K562 (cell line): ENCODE data around the gene RFPL2. TPM values are rescaled to one million over a fixed set of nuclear protein-coding genes. Genes with fewer than 3 reads are reported as not detected.
"Not testable (repeated sequence)": the region's sequence is repeated elsewhere in the genome, so short reads cannot be mapped to it uniquely, and the experiment has no call there.

Source experiments
- ATAC-seq: fragments of 200-7000 bp; cut with Tn5 transposase; 3 replicates; pipeline ENCODE4 v1.9.1; 2020; ENCODE audit warnings: moderate library complexity
- BruUV-seq: library from RNA; stranded (reverse); fragments of 400-500 nt; replicated peaks from 2 replicates; lab custom pipeline; 2021; lab: Mats Ljungman, UMichigan
- CTCF ChIA-PET: fragments of 300-600 bp; formaldehyde crosslinking; extraction: SDS; loops from one replicate; lab custom pipeline; 2021; ENCODE audit warnings: low intra/inter-chr PET ratio; lab: Yijun Ruan, JAX
- POLR2A ChIA-PET: fragments of 300-600, 350-650 bp; sonication (Branson Sonifier 250); formaldehyde crosslinking; extraction: SDS; loops from one replicate; lab custom pipeline; 2021; ENCODE audit warnings: antibody characterized with exemption, inconsistent platforms; lab: Yijun Ruan, JAX
- DNase-seq, 4 experiments: peaks; one replicate each; pipeline versions ENCODE4 v3.0.0 to v3.0.0-alpha.2; 2011 to 2018; ENCODE audit warnings: low spot score in 3 of 4, mixed read lengths in 3 of 4; ENCODE audit errors: extremely low read depth in 1 of 4
- FAIRE-seq: peaks from 2 replicates; lab custom pipeline; 2011; peaks lifted over from hg19 to GRCh38; lab: Jason Lieb, UNC
- H2AFZ ChIP-seq: 2 replicates; pipeline ENCODE4 v1.6.0; 2011; ENCODE audit warnings: low read depth, low read length, control low read depth, inconsistent platforms
- H3K27ac ChIP-seq: fragments of 200-600 bp; 3 replicates; pipeline ENCODE4 v1.8.0; 2011; ENCODE audit warnings: low read depth, mild to moderate bottlenecking, control low read depth, inconsistent platforms, low read length, moderate library complexity, mixed read lengths; ENCODE audit errors: extremely low read depth
- H3K27me3 ChIP-seq, 2 experiments: fragments of 300-600 bp in 1 of 2; 2 replicates in 1 of 2; 3 replicates in 1 of 2; pipeline versions ENCODE4 v1.6.0 to v1.8.0; 2011; ENCODE audit warnings: inconsistent platforms in 2 of 2, low read length in 2 of 2, mild to moderate bottlenecking in 1 of 2, mixed read lengths in 1 of 2, moderate library complexity in 1 of 2; ENCODE audit not compliant: control insufficient read depth in 2 of 2, insufficient read depth in 2 of 2
- H3K36me3 ChIP-seq: fragments of 300-600 bp; 3 replicates; pipeline ENCODE4 v1.8.0; 2011; ENCODE audit warnings: mild to moderate bottlenecking, low read length, inconsistent platforms; ENCODE audit not compliant: control insufficient read depth, insufficient read depth
- H3K4me1 ChIP-seq, 2 experiments: fragments of 200-600 bp in 1 of 2; replicated peaks in 1 of 2; 2 replicates in 1 of 2; 3 replicates in 1 of 2; pipeline versions ENCODE4 v1.5.1 to v1.8.0; 2011; ENCODE audit warnings: inconsistent platforms in 2 of 2, low read length in 2 of 2, mild to moderate bottlenecking in 1 of 2, mixed read lengths in 1 of 2, moderate library complexity in 1 of 2; ENCODE audit not compliant: control insufficient read depth in 2 of 2, insufficient read depth in 2 of 2
- H3K4me2 ChIP-seq: 2 replicates; pipeline ENCODE4 v1.6.1; 2011; ENCODE audit warnings: low read length, control low read depth, inconsistent platforms, mixed read lengths; ENCODE audit not compliant: insufficient read depth
- H3K4me3 ChIP-seq: fragments of 200-600 bp; sonication (generic), shearing (Covaris generic); 2 replicates; pipeline ENCODE4 v1.5.1; 2016; ENCODE audit warnings: control low read depth, inconsistent platforms
- H3K79me2 ChIP-seq: fragments of 200-600 bp; 3 replicates; pipeline ENCODE4 v1.8.0; 2011; ENCODE audit warnings: low read length, inconsistent platforms; ENCODE audit not compliant: control insufficient read depth, insufficient read depth
- H3K9ac ChIP-seq, 2 experiments: 2 replicates each; pipeline versions ENCODE4 v1.6.0 to v1.6.1; 2011; ENCODE audit warnings: low read depth in 2 of 2, low read length in 2 of 2, control low read depth in 1 of 2, inconsistent platforms in 1 of 2, mild to moderate bottlenecking in 1 of 2, mixed read lengths in 1 of 2; ENCODE audit not compliant: insufficient read depth in 1 of 2
- H3K9me1 ChIP-seq: one replicate; pipeline ENCODE4 v1.6.0; 2011; ENCODE audit warnings: inconsistent platforms, mild to moderate bottlenecking, low read length, moderate library complexity; ENCODE audit not compliant: control insufficient read depth, insufficient read depth
- H3K9me3 ChIP-seq: replicated peaks from 2 replicates; pipeline ENCODE4 v1.5.1; 2011; ENCODE audit warnings: low read depth, low read length, inconsistent platforms; ENCODE audit not compliant: control insufficient read depth, insufficient read depth
- H4K20me1 ChIP-seq: replicated peaks from 2 replicates; pipeline ENCODE4 v1.6.1; 2011; ENCODE audit warnings: low read length, inconsistent platforms, mixed read lengths; ENCODE audit not compliant: control insufficient read depth, insufficient read depth
- ZNF766 ChIP-seq: fragments of 200-800 bp; sonication (Bioruptor generic); conservative IDR thresholded peaks from 2 replicates; pipeline ENCODE4 v1.6.1; 2016; ENCODE audit warnings: missing genetic modification characterization, missing compliant biosample characterization
- WGBS: fragments of 100-300 bp; shearing (Covaris generic); methylation state at CpG from one replicate; pipeline ENCODE4 v1.1.6; 2016; ENCODE audit warnings: low coverage, mixed read lengths; ENCODE audit not compliant: insufficient coverage; ENCODE audit errors: missing lambda C conversion rate; 5-methylcytosine and 5-hydroxymethylcytosine counted together
- in situ Hi-C: fragments of 300-500 bp; cut with MboI; formaldehyde crosslinking; loops from 4 replicates; pipeline ENCODE4 v1.15.0; 2018; ENCODE audit warnings: inconsistent platforms, mixed read lengths
- intact Hi-C: fragments of 100-400 bp; cut with micrococcal nuclease; formaldehyde crosslinking; loops from 2 replicates; pipeline ENCODE4 v1.14.2; 2022
- polyA plus RNA-seq, 8 experiments: library from polyadenylated mRNA; depleted of rRNA in 4 of 8; stranded (reverse) in 5 of 8; unstranded in 3 of 8; fragments of >200 nt; fragmentation: Nextera tagmentation in 2 of 8; fragmentation: Illumina TruSeq in 1 of 8; extraction: Ambion mirVana in 2 of 8; extraction: Trizol in 1 of 8; gene quantifications; 2 replicates each; pipeline versions ENCODE4 v1.2.1 to v1.2.3, GENCODE V29; 2011 to 2014; ENCODE audit warnings: inconsistent platforms in 1 of 8, missing spikeins in 1 of 8
- total RNA-seq, 7 experiments: library from RNA; depleted of rRNA in 6 of 7; stranded (reverse); fragments of >200 nt in 6 of 7; fragmentation: Illumina TruSeq in 2 of 7; extraction: Trizol in 2 of 7; gene quantifications; 2 replicates each; pipeline versions ENCODE4 v1.2.1 to v1.2.3, GENCODE V29; 2011 to 2021; ENCODE audit warnings: low replicate concordance in 1 of 7

RFPL2 gene
- total and polyA plus RNA-seq, 9 of the 15 experiments (the other 6 are each of a cell fraction or from before 2014, with no cell fraction given): not detected

DNA sequence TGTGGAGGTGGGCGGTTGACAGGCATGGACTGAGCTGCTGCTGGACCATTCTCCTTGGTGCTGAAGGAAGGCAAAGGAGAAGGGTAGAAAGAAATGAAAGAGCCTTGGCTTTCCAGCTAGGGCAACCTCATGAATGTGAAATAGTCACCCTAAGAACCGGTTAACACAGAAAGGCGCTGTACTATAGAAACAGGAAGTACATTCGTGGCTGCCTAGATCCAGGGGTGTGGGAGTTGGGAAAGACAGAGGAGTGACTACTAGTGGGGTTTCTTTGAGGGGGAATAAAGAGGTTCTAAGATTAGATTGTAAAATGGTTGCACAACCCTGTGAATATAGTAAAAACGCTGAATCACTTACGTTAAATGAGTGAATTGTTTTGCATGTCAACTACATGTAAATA is 53.2 kb downstream of the RFPL2 start:
- H3K9ac ChIP-seq, POLR2A ChIA-PET, H3K27me3 ChIP-seq, H4K20me1 ChIP-seq, H3K4me3 ChIP-seq, H3K9me1 ChIP-seq, ATAC-seq, H3K9me3 ChIP-seq, CTCF ChIA-PET, in situ Hi-C loops, H3K27ac ChIP-seq, H3K36me3 ChIP-seq, H2AFZ ChIP-seq, intact Hi-C loops, DNase-seq, BruUV-seq, H3K4me1 ChIP-seq, H3K79me2 ChIP-seq, H3K4me2 ChIP-seq, FAIRE-seq: not testable (repeated sequence)
- 0 out of 2 replicates have a peak, but pooled peaks have one; percentile 46 for TF ChIP-seq ZNF766 (CRISPR knock-in tag)
- 0% methylated on average over 5 of the region's 6 CpGs for WGBS

DNA sequence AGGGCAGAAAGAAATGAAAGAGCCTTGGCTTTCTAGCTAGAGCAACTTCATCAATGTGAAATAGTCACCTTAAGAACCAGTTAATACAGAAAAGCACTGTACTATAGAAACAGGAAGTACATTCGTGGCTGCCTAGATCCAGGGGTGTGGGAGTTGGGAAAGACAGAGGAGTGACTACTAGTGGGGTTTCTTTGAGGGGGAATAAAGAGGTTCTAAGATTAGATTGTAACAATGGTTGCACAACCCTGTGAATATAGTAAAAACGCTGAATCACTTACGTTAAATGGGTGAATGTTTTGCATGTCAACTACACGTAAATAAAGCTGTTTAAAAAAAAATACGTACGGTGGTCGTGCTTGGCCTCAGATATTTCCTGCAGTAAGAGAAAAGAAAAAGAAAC is 54.2 kb downstream of the RFPL2 start:
- H3K4me2 ChIP-seq, H3K9me3 ChIP-seq, H3K27me3 ChIP-seq, FAIRE-seq, H3K27ac ChIP-seq, DNase-seq, H3K4me1 ChIP-seq, H3K79me2 ChIP-seq, in situ Hi-C loops, ATAC-seq, H4K20me1 ChIP-seq, BruUV-seq, intact Hi-C loops, H3K9ac ChIP-seq, POLR2A ChIA-PET, H3K36me3 ChIP-seq, CTCF ChIA-PET, H3K4me3 ChIP-seq, H3K9me1 ChIP-seq, H2AFZ ChIP-seq: not testable (repeated sequence)
- WGBS: 3% methylated on average over 4 of the region's 7 CpGs

DNA sequence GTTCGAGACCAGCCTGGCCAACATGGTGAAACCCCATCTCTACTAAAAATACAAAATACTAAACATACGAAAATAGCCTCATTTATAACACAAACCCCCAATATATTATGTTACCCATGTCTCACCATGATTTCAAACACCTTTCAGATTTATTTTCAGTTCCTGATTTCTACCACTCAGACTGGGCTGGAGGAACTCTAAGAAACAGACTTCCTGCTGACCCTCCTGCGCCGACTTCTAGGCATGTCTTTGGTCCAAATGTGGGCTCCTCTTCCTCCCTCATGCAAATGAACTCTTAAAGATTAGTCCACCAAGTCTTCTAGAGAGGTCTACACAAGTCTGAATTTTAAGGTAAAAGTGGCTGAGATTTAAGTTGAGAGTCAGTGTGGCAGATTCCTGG is 56.5 kb downstream of the RFPL2 start:
- CTCF ChIA-PET, H3K9me3 ChIP-seq, BruUV-seq, DNase-seq, H3K27ac ChIP-seq, FAIRE-seq, H3K27me3 ChIP-seq, H3K36me3 ChIP-seq, H3K4me1 ChIP-seq, H3K9ac ChIP-seq, H2AFZ ChIP-seq, H3K4me2 ChIP-seq, in situ Hi-C loops, intact Hi-C loops, H3K4me3 ChIP-seq, POLR2A ChIA-PET, H3K79me2 ChIP-seq, H3K9me1 ChIP-seq, H4K20me1 ChIP-seq, ATAC-seq: not testable (repeated sequence)
- 12% methylated on average over 3 of the region's 4 CpGs for WGBS

DNA sequence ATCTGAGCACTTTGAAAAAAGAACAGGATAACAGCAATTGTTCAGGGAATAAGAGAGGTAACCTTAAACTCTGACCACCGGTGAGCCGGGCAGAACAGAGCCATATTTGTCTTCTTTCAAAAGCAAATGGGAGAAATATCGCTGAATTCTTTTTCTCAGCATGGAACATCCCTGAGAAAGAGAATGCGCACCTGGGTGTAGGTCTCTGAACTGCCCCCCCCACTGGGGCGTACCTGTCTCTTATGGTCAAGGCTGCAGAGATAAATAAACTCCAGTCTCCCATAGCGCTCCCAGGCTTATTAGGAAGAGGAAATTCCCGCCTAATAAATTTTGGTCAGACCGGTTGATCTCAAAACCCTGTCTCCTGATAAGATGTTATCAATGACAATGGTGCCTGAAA is 57.7 kb downstream of the RFPL2 start:
- H3K9me1 ChIP-seq, H3K4me2 ChIP-seq, H3K79me2 ChIP-seq, H4K20me1 ChIP-seq, H3K36me3 ChIP-seq, H3K27me3 ChIP-seq, intact Hi-C loops, H3K4me3 ChIP-seq, H2AFZ ChIP-seq, FAIRE-seq, CTCF ChIA-PET, H3K27ac ChIP-seq, BruUV-seq, H3K9me3 ChIP-seq, H3K9ac ChIP-seq, DNase-seq, in situ Hi-C loops, ATAC-seq, POLR2A ChIA-PET, H3K4me1 ChIP-seq: not testable (repeated sequence)
- 37% methylated on average over 5 of the region's 8 CpGs for WGBS
